OCI-LY1 (cell line): ENCODE results near the gene SETD5.

Experiments
- CTCF ChIP-seq: fragments of 200-600 bp; sonication (generic), shearing (Covaris generic); IDR thresholded peaks from 2 replicates; pipeline ENCODE4 v1.5.1; 2017; ENCODE audit warnings: mild to moderate bottlenecking, antibody characterized with exemption, low read length, moderate library complexity, mixed read lengths
- EZH2 ChIP-seq: fragments of 200-600 bp; sonication (generic), shearing (Covaris generic); IDR thresholded peaks from 2 replicates; pipeline ENCODE4 v1.8.0; 2017; ENCODE audit warnings: borderline replicate concordance, mixed run types, mild to moderate bottlenecking, antibody characterized with exemption, low read length, moderate library complexity, mixed read lengths

- TF ChIP-seq CTCF (no peak), EZH2 (no peak)
These were observed 17.4 kb downstream of the SETD5 start for GRCh38 chr3:9414826-9415225.
